Activated CD4-positive, alpha-beta T cell treated with anti-CD3 and anti-CD28 coated beads, Interleukin-2, amount 50 U/mL, for 1 hour (primary cell): ENCODE data around the gene CTNNBL1.
"Not testable (repeated sequence)": the region's sequence is repeated elsewhere in the genome, so short reads cannot be mapped to it uniquely, and the experiment has no call there.

Experiments used
- DNase-seq: peaks from one replicate; pipeline ENCODE4 v3.0.0-alpha.2; 2020

CTNNBL1 gene

GRCh38 chr20:37679751-37680150, 14.1 kb upstream of the CTNNBL1 start:
- not testable (repeated sequence) for DNase-seq

- no peak for DNase-seq
Observed at GRCh38 chr20:37680420-37680819, 13.4 kb upstream of the CTNNBL1 start.

GRCh38 chr20:37681384-37682112, 12.3 kb upstream of the CTNNBL1 start:
- no peak for DNase-seq

GRCh38 chr20:37683146-37683545, 10.7 kb upstream of the CTNNBL1 start:
- DNase-seq = not testable (repeated sequence)

GRCh38 chr20:37686762-37687477, 6.9 kb upstream of the CTNNBL1 start:
- no peak for DNase-seq

GRCh38 chr20:37687478-37687805, 6.4 kb upstream of the CTNNBL1 start:
- DNase-seq = no peak

- no peak for DNase-seq
Observed at GRCh38 chr20:37688093-37688492, 5.7 kb upstream of the CTNNBL1 start.

GRCh38 chr20:37690626-37691369, 3.0 kb upstream of the CTNNBL1 start:
- DNase-seq = no peak

- no peak for DNase-seq
Observed at GRCh38 chr20:37692459-37693166, 1.2 kb upstream of the CTNNBL1 start.

GRCh38 chr20:37693242-37693634, 592 bp upstream of the CTNNBL1 start:
- DNase-seq = no peak

GRCh38 chr20:37695684-37696342, 2.0 kb downstream of the CTNNBL1 start:
- DNase-seq = no peak

- no peak for DNase-seq
Observed at GRCh38 chr20:37697314-37697713, 3.5 kb downstream of the CTNNBL1 start.

- no peak for DNase-seq
Observed at GRCh38 chr20:37699202-37699601, 5.4 kb downstream of the CTNNBL1 start.

- no peak for DNase-seq
Observed at GRCh38 chr20:37700301-37700700, 6.5 kb downstream of the CTNNBL1 start.

GRCh38 chr20:37701676-37702075, 7.8 kb downstream of the CTNNBL1 start:
- not testable (repeated sequence) for DNase-seq

- DNase-seq = no peak
Observed at GRCh38 chr20:37702403-37703034, 8.7 kb downstream of the CTNNBL1 start.

GRCh38 chr20:37703035-37703845, 9.4 kb downstream of the CTNNBL1 start:
- DNase-seq = no peak

- no peak for DNase-seq
Observed at GRCh38 chr20:37704955-37705354, 11.1 kb downstream of the CTNNBL1 start.

GRCh38 chr20:37706298-37706697, 12.5 kb downstream of the CTNNBL1 start:
- DNase-seq = no peak

GRCh38 chr20:37711001-37711400, 17.2 kb downstream of the CTNNBL1 start:
- DNase-seq = no peak
